MM.1S (cell line): ENCODE measurements around the gene ATP6V0B.

Source experiments
- DNase-seq: peaks from one replicate; pipeline ENCODE4 v3.0.0-alpha.2; 2015
- H2AFZ ChIP-seq: fragments of 300-600 bp; sonication (generic); 2 replicates; pipeline ENCODE4 v1.6.0; 2016; ENCODE audit warnings: antibody characterized with exemption, low read length
- H3F3A ChIP-seq: fragments of 300-600 bp; sonication (generic); 2 replicates; pipeline ENCODE4 v1.6.1; 2016; ENCODE audit warnings: mild to moderate bottlenecking, antibody characterized with exemption, low read length, moderate library complexity, mixed read lengths; ENCODE audit not compliant: insufficient read depth
- H3K27ac ChIP-seq: fragments of 300-600 bp; sonication (generic); 2 replicates; pipeline ENCODE4 v1.5.1; 2016; ENCODE audit warnings: mild to moderate bottlenecking, low read length
- H3K27me3 ChIP-seq: fragments of 300-600 bp; sonication (generic); replicated peaks from 2 replicates; pipeline ENCODE4 v1.6.0; 2016; ENCODE audit warnings: low read length; ENCODE audit not compliant: insufficient read depth
- H3K36me3 ChIP-seq: fragments of 300-600 bp; sonication (generic); replicated peaks from 2 replicates; pipeline ENCODE4 v1.6.1; 2016; ENCODE audit warnings: mild to moderate bottlenecking, low read length, mixed read lengths; ENCODE audit not compliant: insufficient read depth
- H3K4me1 ChIP-seq: fragments of 300-600 bp; sonication (generic); 2 replicates; pipeline ENCODE4 v1.6.1; 2016; ENCODE audit warnings: low read length, mixed read lengths
- H3K4me2 ChIP-seq: fragments of 300-600 bp; sonication (generic); 2 replicates; pipeline ENCODE4 v1.6.0; 2016; ENCODE audit warnings: low read depth, low read length
- H3K4me3 ChIP-seq: fragments of 300-600 bp; sonication (generic); 2 replicates; pipeline ENCODE4 v1.5.1; 2016; ENCODE audit warnings: low read length, mixed read lengths
- H3K79me2 ChIP-seq: fragments of 300-600 bp; sonication (generic); 2 replicates; pipeline ENCODE4 v1.6.1; 2016; ENCODE audit warnings: mixed run types, low read length, mixed read lengths
- H3K9ac ChIP-seq: fragments of 300-600 bp; sonication (generic); 2 replicates; pipeline ENCODE4 v1.6.1; 2016; ENCODE audit warnings: low read length, mixed read lengths
- H3K9me2 ChIP-seq: fragments of 300-600 bp; sonication (generic); replicated peaks from 2 replicates; pipeline ENCODE4 v1.6.1; 2016; ENCODE audit warnings: mild to moderate bottlenecking, low read length, mixed read lengths; ENCODE audit not compliant: insufficient read depth
- H3K9me3 ChIP-seq: fragments of 300-600 bp; sonication (generic); replicated peaks from 2 replicates; pipeline ENCODE4 v1.6.1; 2016; ENCODE audit warnings: mild to moderate bottlenecking, low read length, mixed read lengths; ENCODE audit not compliant: insufficient read depth
- H4K20me1 ChIP-seq: fragments of 300-600 bp; sonication (generic); 2 replicates; pipeline ENCODE4 v1.6.1; 2016; ENCODE audit warnings: mild to moderate bottlenecking, low read length, moderate library complexity, mixed read lengths; ENCODE audit not compliant: insufficient read depth
- CTCF ChIP-seq: fragments of 300-600 bp; sonication (generic); IDR thresholded peaks from 2 replicates; pipeline ENCODE4 v1.5.1; 2016; ENCODE audit warnings: antibody characterized with exemption, low read length, mixed read lengths
- EZH2 ChIP-seq: fragments of 300-600 bp; sonication (generic); optimal IDR thresholded peaks from 2 replicates; pipeline ENCODE3; 2017; ENCODE audit warnings: low read depth, mild to moderate bottlenecking, antibody characterized with exemption, low read length, mixed read lengths
- EZH2phosphoT487 ChIP-seq: fragments of 300-600 bp; sonication (generic); IDR thresholded peaks from 2 replicates; pipeline ENCODE4 v1.6.1; 2018; ENCODE audit warnings: antibody characterized with exemption, low read length

The ATP6V0B gene

GRCh38 chr1:43984855-43985254 lies 10.1 kb downstream of the ATP6V0B start:
- DNase-seq = no peak
- Histone ChIP-seq H3K27me3 (no peaks in the 10 kb centered on the region), H3K4me1 (peaks cover 5% of the 10 kb centered on the region; the same call in 1 of the 2 replicates), H3K36me3 (no peaks in the 10 kb centered on the region), H3K4me3 (no peak overlapping the region), H3K9me2 (no peaks in the 10 kb centered on the region), H3F3A (no peaks in the 10 kb centered on the region), H3K79me2 (peaks cover 16% of the 10 kb centered on the region), H3K27ac (no peak overlapping the region), H4K20me1 (no peaks in the 10 kb centered on the region), H3K9ac (no peak overlapping the region), H3K4me2 (no peak overlapping the region), H3K9me3 (no peaks in the 10 kb centered on the region), H2AFZ (no peak overlapping the region)
- TF ChIP-seq EZH2 = no peak

- H3K4me2 ChIP-seq = no peak overlapping the region
- no peak overlapping the region for H3K4me3 ChIP-seq
- H3K9ac ChIP-seq = no peak overlapping the region
- no peak overlapping the region for H2AFZ ChIP-seq
- DNase-seq = no peak
- H3F3A ChIP-seq = peaks cover 2% of the 10 kb centered on the region; the same call in 1 of the 2 replicates
- no peaks in the 10 kb centered on the region for H4K20me1 ChIP-seq
- H3K9me2 ChIP-seq = no peaks in the 10 kb centered on the region
- peaks cover 7% of the 10 kb centered on the region; the same call in 1 of the 2 replicates for H3K79me2 ChIP-seq
- H3K36me3 ChIP-seq = no peaks in the 10 kb centered on the region
- H3K4me1 ChIP-seq = peaks cover 7% of the 10 kb centered on the region
- no peaks in the 10 kb centered on the region for H3K27me3 ChIP-seq
- no peak for TF ChIP-seq EZH2
- TF ChIP-seq CTCF = no peak
- TF ChIP-seq EZH2phosphoT487 = no peak
- H3K9me3 ChIP-seq = no peaks in the 10 kb centered on the region
- H3K27ac ChIP-seq = no peak overlapping the region
Observed at GRCh38 chr1:43985984-43986595, 11.3 kb downstream of the ATP6V0B start.

GRCh38 chr1:43986712-43987111 lies 12.0 kb downstream of the ATP6V0B start:
- Histone ChIP-seq H3K4me3 (no peak overlapping the region), H3K36me3 (no peaks in the 10 kb centered on the region), H3K9me3 (no peaks in the 10 kb centered on the region), H3K4me2 (no peak overlapping the region), H4K20me1 (no peaks in the 10 kb centered on the region), H3K9ac (no peak overlapping the region), H3F3A (peaks cover 5% of the 10 kb centered on the region; the same call in 1 of the 2 replicates), H3K27ac (no peak overlapping the region), H3K9me2 (no peaks in the 10 kb centered on the region), H2AFZ (no peak overlapping the region), H3K4me1 (peaks cover 7% of the 10 kb centered on the region), H3K79me2 (peaks cover 4% of the 10 kb centered on the region; the same call in 1 of the 2 replicates), H3K27me3 (no peaks in the 10 kb centered on the region)
- TF ChIP-seq CTCF (no peak), EZH2phosphoT487 (no peak), EZH2 (no peak)
- DNase-seq = no peak

GRCh38 chr1:43987159-43987902 lies 12.6 kb downstream of the ATP6V0B start:
- TF ChIP-seq EZH2 = no peak
- Histone ChIP-seq H3K4me2 (no peak overlapping the region), H3K27me3 (no peaks in the 10 kb centered on the region), H3F3A (peaks cover 9% of the 10 kb centered on the region), H3K9ac (no peak overlapping the region), H3K9me3 (no peaks in the 10 kb centered on the region), H2AFZ (no peak overlapping the region), H3K4me1 (peaks cover 12% of the 10 kb centered on the region), H3K4me3 (no peak overlapping the region), H3K36me3 (no peaks in the 10 kb centered on the region), H3K9me2 (no peaks in the 10 kb centered on the region), H3K79me2 (no peaks in the 10 kb centered on the region; the same call in 1 of the 2 replicates), H3K27ac (no peak overlapping the region), H4K20me1 (no peaks in the 10 kb centered on the region)
- DNase-seq = no peak
